Colonic mucosa (tissue), 4 donors: ENCODE data around the gene C8G. TPM values are rescaled to one million over a fixed set of nuclear protein-coding genes. Genes with fewer than 3 reads are reported as not detected.

Experiments
- DNase-seq: peaks from one replicate; pipeline ENCODE4 v3.0.0-alpha.2; 2020
- H3K27ac ChIP-seq: fragments of 200-600 bp; one replicate; pipeline ENCODE4 v1.8.0; 2021
- H3K27me3 ChIP-seq: fragments of 200-600 bp; one replicate; pipeline ENCODE4 v1.8.0; 2021
- H3K36me3 ChIP-seq: fragments of 200-600 bp; one replicate; pipeline ENCODE4 v1.8.0; 2021
- H3K4me1 ChIP-seq: fragments of 200-600 bp; one replicate; pipeline ENCODE4 v1.8.0; 2021; ENCODE audit warnings: mild to moderate bottlenecking
- H3K4me3 ChIP-seq: fragments of 200-600 bp; one replicate; pipeline ENCODE4 v1.8.0; 2021
- H3K9ac ChIP-seq, 2 donors: one replicate each; pipeline ENCODE4 v1.7.0; 2013; ENCODE audit warnings: control low read depth in 2 of 2, low read depth in 2 of 2, low read length in 2 of 2
- H3K9me3 ChIP-seq: fragments of 200-600 bp; one replicate; pipeline ENCODE4 v1.8.0; 2021
- intact Hi-C: fragments of 100-400 bp; cut with DNase I; formaldehyde crosslinking; loops from one replicate; pipeline ENCODE4 v1.14.1; 2022
- total RNA-seq, 2 donors: library from RNA; stranded (reverse); fragmentation: NEBNext Ultra II Directional in 1 of 2; extraction: Animal tissue kit (Norgen Biotek cat#: 25700) in 1 of 2; gene quantifications; one replicate each; pipeline ENCODE4 v1.2.1, GENCODE V29; 2021
- TF ChIP-seq, protein P1 (sequence below): fragments of 200-600 bp; IDR thresholded peaks from one replicate; pipeline ENCODE4 v1.8.0; 2022; ENCODE audit warnings: antibody characterized with exemption, mild to moderate bottlenecking
- donor health status: healthy.
- donor health status: DM: no; HTN: no; CAD: no.
- donor health status: DM: no; HTN: no; CAD: no.

C8G gene
- total RNA-seq, 2 donors from 2014 or later, result 5.3 to 11.9 TPM

DNA sequence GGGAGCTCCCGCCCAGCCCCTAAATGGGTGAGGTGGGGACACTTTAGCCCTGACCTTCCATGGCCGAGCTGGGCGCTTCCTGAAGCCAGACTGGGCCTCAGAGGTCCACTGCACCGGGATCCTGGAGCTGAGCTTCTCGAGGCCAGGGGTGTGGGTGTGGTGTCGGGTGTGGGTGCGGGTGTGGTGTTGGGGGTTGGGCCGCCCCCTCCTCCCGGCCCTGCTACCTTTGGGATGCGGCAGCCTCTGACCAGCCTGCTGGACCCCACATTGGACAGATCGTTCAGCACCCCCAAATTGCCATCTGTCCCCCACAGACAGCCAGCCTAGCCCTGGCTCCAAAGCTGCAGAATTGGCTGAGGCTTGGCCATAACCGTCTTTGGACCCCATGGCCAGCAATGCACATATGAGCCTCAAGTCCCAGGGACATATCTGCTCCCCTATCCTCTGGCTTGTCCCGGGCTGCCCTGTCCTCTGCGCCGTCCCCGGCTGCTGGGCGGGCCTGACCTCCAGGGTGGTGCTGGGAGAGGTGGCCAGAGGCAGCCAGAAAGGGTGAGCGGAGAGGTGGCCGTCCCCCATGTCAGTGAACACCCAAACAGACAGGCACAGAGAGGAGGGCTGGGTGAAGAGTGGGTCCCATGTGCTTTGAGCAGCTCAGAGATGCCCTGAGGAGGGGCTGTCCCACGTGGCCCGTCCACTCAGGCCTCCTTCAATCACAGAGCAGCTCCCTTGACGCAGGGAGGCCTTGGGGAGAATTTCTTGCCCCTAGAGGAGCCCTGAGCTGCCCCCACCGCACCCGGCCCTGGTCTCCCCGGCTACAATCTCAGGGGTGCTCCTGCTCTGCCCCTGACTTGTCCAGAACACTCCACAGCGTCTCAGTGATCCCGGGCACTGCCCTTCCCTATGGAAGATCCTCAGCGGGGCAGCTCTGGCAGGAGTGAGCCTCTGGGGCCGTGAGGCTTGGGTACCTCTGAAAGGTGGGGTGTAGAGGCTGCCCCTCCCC is 28.9 kb downstream of the C8G start:
- H3K9me3 ChIP-seq, result no peaks in the 10 kb centered on the region
- no peak overlapping the region for H3K27ac ChIP-seq
- no peaks in the 10 kb centered on the region for H3K36me3 ChIP-seq
- no peaks in the 10 kb centered on the region for H3K27me3 ChIP-seq
- DNase-seq, result no peak
- no peak overlapping the region for H3K4me3 ChIP-seq
- H3K4me1 ChIP-seq, result peaks cover 4% of the 10 kb centered on the region
- TF ChIP-seq, protein P1, sequence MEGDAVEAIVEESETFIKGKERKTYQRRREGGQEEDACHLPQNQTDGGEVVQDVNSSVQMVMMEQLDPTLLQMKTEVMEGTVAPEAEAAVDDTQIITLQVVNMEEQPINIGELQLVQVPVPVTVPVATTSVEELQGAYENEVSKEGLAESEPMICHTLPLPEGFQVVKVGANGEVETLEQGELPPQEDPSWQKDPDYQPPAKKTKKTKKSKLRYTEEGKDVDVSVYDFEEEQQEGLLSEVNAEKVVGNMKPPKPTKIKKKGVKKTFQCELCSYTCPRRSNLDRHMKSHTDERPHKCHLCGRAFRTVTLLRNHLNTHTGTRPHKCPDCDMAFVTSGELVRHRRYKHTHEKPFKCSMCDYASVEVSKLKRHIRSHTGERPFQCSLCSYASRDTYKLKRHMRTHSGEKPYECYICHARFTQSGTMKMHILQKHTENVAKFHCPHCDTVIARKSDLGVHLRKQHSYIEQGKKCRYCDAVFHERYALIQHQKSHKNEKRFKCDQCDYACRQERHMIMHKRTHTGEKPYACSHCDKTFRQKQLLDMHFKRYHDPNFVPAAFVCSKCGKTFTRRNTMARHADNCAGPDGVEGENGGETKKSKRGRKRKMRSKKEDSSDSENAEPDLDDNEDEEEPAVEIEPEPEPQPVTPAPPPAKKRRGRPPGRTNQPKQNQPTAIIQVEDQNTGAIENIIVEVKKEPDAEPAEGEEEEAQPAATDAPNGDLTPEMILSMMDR, result no peak
- H3K9ac ChIP-seq, result no peak overlapping the region
- intact Hi-C loops, result no loop called here

DNA sequence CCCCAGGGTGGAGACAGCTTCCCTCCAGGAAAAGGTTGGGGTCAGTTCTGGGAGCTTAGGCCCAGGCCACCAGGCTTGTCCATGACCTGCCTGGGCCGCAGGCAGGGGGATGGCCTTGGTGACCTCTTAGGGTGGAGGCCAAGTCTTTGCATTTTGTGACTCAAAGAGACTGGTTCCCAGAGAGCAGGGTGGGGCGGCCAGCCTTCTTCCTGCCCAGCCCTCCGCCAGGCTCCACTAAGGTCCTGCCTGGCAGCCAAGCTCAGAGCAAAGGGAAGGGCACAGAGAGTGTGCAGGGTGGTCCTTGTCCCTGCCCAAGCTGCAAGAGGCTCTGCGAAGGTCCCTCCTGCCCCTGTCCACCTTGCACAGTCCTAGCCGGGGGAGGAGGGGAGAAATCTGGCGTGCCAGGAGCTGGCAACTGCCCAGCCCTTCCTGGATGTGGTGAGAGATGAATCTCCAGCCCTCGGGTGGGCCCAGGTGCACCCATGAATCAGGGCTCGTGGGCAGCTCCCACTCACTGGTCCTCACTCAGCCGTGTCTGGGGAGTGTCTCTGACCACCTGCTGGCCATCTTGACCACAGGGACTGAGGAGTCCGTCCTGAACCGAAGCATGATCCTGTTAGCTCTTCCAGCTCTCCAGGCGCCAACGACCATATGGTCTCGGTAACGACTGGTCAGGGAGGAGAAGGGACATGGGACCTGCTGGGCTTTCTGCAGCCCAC is 29.9 kb downstream of the C8G start:
- Histone ChIP-seq H3K9ac (no peak overlapping the region), H3K27ac (no peak overlapping the region), H3K27me3 (no peaks in the 10 kb centered on the region), H3K4me3 (no peak overlapping the region), H3K36me3 (no peaks in the 10 kb centered on the region), H3K4me1 (peaks cover 4% of the 10 kb centered on the region), H3K9me3 (no peaks in the 10 kb centered on the region)
- no peak for DNase-seq
- intact Hi-C loops, result no loop called here
- TF ChIP-seq, protein P1, result no peak

DNA sequence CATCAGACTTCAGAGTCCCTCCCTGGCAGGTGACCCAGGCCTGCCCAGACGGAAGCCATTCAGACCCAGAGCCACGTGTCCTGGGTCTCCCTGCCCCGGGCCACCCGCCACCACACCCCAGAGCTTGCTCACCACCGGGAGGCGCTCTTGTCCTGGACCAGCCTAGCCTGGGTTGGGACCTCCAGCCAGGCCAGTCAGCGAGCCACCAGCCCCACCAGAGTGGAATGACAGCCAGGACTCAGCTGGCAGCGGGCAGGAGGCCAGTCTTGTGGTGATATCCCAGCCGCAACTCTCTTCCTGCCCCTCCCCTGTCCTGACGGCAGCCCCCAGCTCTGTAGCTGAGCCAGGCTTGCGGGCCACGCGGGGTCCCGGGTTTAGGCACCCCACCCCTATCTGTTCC is 30.6 kb downstream of the C8G start:
- Histone ChIP-seq H3K9ac (no peak overlapping the region), H3K9me3 (no peaks in the 10 kb centered on the region), H3K27ac (no peak overlapping the region), H3K27me3 (no peaks in the 10 kb centered on the region), H3K4me3 (no peak overlapping the region), H3K4me1 (peaks cover 4% of the 10 kb centered on the region), H3K36me3 (no peaks in the 10 kb centered on the region)
- DNase-seq, result no peak
- intact Hi-C loops, result no loop called here
- TF ChIP-seq, protein P1, result no peak

DNA sequence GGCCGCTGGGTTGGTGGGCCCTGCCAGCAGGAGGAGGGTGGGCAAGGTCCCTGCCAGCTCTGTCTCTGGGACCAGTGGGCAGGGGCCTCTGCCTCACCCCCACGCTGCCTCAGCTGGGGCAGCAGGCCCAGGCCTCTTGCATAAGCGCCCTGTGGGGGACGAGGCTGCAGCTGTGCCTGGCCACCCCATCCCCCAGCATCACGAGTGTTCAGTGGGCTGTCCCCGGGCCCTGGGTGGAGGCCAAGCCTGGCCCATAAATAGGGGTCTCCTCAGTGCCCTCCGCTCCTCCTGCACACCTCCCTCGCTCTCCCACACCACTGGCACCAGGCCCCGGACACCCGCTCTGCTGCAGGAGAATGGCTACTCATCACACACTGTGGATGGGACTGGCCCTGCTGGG is 32.2 kb downstream of the C8G start, which contains the start of gene PTGDS:
PTGDS (plus strand) TSS at position 282 of the 400 bp plus-strand sequence; CDS start at position 357, 75 bp downstream.
- Histone ChIP-seq H3K4me1 (peaks cover 4% of the 10 kb centered on the region), H3K27me3 (no peaks in the 10 kb centered on the region), H3K4me3 (peak within 1 kb of the TSS; percentile 43), H3K9ac (peak within 1 kb of the TSS in 1 of 2 donors; percentile 35), H3K36me3 (no peaks in the 10 kb centered on the region), H3K9me3 (no peaks in the 10 kb centered on the region), H3K27ac (no peak within 1 kb of the TSS)
- intact Hi-C loops, result no loop called here
- no peak for DNase-seq
- TF ChIP-seq, protein P1, result no peak

DNA sequence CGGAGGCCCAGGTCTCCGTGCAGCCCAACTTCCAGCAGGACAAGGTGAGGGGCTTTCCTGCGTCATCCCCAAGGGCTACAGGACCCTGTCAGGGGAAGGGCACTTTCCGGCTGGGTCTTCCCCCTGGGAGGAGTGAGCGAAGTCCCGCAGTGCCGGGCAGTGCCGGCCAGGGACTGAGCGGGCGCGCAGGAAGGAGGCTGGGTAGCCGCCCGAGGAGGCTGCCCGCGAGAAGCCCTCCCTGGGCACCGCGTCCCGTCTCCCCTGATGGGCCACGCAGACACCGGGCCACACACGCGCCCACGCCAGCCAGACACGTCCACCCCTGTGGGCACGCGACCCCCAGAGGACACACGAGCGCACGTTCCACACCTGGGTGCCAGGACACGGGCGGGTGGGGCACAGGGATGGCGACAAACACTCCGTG is 32.6 kb downstream of the C8G start:
- no peak for DNase-seq
- no peak overlapping the region for H3K27ac ChIP-seq
- TF ChIP-seq, protein P1, result no peak
- peak overlapping the region in 1 of 2 donors; percentile 35 for H3K9ac ChIP-seq
- peak overlapping the region; percentile 43 for H3K4me3 ChIP-seq
- H3K9me3 ChIP-seq, result no peaks in the 10 kb centered on the region
- intact Hi-C loops, result no loop called here
- no peaks in the 10 kb centered on the region for H3K36me3 ChIP-seq
- H3K4me1 ChIP-seq, result peaks cover 4% of the 10 kb centered on the region
- H3K27me3 ChIP-seq, result no peaks in the 10 kb centered on the region
